ENCODE results near the gene WDR19.
"Not testable (repeated sequence)": the region's sequence is repeated elsewhere in the genome, so short reads cannot be mapped to it uniquely, and the experiment has no call there.

The WDR19 gene

DNA sequence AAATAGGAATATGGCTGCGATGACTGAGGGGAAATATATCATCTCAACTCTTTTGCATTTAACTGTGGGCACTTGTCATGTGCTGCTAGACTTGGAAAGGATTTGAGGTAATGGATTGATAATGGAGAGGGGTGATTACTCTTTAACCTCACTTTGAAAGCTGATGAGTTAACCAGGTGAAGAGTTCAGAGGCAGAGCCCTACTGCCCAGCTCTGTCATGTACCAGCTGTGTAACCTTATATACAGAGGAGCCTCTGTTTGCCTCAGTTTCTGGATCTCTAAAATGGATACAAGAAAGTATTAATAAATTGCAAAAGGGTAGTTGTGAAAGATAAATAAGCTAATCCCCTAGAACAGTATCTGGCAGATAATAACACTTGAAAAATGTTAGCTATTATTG is 51.5 kb downstream of the WDR19 start:
- DNase-seq, result no peak

DNA sequence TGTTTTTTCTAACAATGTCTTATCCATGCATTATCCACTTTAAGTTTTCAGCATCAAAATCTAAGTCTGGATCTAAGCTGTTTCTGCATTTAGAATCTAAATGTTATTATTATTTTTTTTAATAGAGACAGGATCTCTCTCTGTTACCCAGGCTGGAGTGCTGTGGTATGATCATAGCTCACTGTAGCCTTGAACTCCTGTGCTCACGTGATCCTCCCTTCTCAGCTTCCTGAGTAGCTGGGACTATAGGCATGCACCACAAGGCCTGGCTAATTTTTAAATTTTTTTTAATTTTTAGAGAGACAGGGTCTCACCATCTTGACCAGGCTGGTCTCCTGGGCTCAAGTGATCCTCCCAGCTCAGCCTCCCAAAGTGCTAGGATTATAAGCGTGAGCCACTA is 52.7 kb downstream of the WDR19 start:
- DNase-seq, result no peak

DNA sequence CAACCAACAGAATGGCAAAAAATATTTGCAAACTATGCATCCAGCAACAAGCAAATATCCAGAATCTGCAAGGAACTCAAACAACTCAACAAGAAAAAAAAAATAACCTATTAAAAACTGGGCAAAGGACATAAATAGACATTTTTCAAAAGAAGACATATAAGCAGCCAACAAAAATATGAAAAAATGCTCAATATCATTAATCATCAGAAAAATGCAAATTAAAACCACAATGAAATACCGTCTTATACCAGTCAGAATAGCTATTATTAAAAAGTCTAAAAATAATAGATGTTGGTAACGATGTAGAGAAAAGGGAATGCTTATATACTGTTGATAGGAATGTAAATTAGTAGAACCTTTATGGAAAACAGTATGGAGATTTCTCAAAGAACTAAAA is 53.4 kb downstream of the WDR19 start:
- DNase-seq, result no peak

DNA sequence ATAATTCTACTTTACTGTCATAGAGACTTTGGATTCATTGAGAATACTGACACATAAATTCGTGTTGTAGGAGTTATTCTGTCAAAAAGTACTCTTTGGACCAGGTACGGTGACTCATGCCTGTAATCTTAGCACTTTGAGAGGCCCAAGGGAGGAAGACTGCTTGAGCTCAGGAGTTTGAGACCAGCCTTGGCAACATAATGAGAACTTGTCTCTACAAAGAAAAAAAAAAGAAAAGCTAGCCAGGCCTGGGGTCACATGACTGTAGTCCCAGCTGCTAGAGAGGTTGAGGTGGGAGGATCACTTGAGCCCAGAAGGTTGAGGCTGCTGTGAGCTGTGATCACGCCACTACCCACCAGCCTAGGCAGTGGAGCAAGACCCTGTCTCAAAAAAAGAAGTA is 54.9 kb downstream of the WDR19 start:
- DNase-seq, result no peak

DNA sequence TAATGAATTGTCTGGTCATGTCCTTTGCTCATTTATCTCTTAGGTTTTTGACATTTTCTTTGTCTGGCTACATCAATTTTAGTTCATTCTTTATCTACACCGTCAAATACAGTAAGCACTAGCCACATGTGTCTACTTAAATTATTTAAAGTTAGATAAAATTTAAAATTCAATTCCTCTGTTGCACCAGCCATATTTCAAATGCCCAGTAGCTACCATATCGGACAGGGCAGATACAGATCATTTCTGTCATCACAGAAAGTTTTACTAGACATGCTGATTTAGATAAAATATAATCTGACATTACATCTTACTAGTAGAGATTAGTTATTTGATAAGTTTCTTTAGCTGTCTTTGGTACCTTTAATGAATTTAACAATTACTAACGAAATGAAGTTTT is 61.1 kb downstream of the WDR19 start:
- DNase-seq, result no peak

DNA sequence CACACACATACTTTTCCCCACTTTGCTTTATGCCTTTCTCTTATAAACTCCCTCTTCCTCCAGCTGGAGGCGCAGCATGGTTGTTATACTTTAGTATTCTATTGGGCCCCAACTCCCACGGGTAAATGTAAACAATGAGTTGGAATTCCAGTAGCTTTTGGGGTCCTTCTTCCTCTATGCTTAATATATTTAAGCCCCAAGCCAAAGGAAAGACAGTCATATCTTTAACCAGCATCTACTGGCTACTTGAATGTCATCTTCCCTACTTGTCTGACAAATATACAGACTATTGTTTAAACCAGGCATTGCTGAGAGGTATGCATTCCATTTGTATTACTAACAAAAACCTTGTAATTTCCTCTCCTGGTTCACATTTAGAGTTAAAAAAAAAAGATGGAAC is 72.9 kb downstream of the WDR19 start:
- no peak for DNase-seq

DNA sequence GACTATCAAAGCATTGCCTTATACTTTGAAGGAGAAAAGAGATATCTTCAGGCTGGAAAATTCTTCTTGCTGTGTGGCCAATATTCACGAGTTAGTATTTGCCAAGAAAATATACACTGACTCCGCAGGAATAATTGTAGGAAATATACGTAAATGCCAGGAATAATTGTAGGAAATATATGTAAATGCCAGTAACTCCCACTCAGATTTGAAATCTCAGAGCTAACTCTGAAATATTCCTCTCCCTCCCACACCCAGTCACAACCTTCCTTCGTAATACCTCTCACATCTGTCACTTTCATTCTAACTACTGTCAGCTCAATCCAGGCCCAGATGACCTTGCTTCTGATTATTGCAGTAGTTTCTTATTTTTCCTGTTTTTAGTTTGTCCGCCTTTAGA is 73.5 kb downstream of the WDR19 start:
- no peak for DNase-seq

DNA sequence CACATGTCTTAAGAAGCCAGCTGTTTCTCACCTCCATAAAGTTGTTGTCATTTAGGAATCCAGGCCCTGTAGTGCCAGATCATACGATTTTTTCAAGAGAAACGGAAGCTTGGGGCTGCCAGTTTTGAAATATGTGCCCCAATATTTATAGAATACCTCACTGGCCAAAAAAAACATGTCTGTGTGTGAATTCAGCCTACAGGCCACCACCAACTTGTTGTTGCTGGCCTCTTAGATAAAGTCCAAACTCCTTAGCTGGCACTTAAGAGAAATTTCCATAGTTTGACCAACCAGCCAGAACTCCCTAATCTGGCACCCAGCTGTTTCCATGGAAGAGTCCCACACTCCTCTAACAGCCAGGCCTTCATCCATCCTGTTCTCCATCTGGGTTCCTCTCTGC is 74.1 kb downstream of the WDR19 start:
- no peak for DNase-seq

DNA sequence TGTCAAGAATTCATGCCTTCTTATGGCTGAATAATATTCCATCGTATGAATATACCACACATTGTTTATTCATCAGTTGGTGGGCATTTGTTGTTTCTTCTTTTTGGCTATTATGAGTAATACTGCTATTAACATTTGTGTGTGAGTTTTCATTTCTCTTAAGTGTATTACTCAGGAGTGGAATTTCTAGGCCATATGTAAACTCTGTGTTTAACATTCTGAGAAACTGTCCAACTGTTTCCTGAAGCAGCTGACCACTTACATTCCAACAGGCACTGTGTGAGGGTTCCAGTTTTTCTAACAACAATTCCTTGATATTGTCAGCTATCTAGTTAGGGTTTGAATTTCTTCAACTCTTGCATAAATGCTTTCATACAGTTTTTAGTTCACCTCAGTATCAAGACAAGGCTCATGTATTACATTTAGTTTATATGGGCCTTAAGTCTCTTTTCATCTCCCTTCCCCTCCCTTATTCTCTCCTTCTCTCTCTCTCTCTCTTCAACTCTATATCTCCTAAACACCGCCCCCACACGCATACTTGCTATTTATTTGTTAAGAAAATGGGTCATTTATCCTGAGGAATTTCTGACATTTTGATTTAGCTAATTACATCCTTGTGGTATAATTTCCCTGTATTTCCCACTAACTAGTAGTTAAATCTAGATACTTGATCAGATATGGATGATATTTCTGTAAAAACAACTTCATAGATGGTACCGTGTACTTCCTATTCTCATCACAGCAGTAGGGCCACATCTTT is 77.4 kb downstream of the WDR19 start:
- DNase-seq, result no peak

DNA sequence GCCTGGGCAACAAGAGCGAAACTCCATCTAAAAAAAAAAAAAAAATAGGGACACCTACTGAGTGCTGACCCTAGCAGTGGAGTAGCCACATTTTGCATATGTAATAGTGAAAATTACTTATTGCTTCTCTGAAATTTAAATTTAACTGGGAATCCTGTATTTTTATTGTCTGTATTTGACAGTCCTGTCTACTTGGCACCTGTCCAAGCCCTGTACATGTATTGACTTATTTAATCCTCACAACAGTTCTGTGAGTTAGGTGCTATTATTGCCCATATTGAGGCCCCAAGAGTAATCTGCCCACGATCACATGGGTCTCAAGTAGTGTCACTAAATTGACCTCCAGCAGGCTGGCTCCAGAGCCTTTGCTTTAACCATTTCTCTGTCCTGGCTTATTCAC is 81.6 kb downstream of the WDR19 start:
- no peak for DNase-seq

DNA sequence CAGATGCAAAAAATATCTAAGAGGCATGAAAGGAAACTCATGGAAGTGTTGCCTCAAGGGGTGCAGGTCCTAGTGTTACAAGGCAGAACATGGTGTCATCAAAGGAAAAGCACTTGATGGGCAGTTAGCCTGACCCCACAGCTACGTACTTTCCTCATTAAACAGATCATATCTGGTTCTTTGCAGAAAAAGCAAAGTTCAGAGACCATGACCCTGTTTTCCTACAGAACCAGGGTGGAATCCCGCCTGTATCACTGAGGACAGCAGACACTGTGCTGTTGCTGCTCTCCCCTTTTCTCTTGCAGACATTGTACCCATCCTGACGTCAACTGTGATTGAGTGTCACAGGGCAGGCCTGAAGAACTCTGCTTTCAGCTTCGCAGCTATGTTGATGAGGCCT is 92.2 kb downstream of the WDR19 start:
- DNase-seq, result no peak

DNA sequence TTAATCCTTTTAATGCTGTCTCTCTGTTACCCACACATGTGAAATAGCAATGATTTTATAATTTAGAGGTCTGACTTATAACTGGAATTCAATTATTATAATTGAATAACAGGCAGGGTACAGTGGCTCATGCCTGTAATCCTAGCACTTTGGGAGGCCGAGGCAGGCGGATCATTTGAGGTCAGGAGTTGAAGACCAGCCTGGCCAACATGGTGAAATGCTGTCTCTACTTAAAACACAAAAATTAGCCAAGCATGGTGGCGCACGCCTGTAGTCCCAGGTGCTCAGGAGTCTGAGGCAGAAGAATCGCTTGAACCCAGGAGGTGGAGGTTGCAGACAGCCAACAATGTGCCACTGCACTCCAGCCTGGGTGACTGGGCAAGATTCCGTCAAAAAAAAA is 95.3 kb downstream of the WDR19 start:
- DNase-seq, result not testable (repeated sequence)

DNA sequence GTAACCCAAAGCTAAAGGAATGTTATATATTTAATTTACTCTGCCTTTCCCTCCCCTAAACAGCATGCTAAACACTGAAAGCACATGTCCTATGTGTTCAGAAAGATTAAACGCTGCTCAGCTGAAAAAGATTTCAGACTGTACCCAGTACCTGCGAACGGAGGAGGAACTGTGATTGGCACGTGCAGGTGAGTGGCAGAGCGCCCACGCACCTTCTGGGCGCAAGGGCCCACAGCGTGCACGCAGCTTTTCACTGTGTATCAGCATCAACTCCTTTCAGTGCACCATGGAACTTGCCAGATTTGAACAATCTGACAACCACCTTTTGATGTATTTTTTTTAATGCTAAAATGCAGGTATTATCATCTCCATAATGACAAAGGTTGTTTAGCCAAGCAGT is 96.1 kb downstream of the WDR19 start:
- no peak for DNase-seq

DNA sequence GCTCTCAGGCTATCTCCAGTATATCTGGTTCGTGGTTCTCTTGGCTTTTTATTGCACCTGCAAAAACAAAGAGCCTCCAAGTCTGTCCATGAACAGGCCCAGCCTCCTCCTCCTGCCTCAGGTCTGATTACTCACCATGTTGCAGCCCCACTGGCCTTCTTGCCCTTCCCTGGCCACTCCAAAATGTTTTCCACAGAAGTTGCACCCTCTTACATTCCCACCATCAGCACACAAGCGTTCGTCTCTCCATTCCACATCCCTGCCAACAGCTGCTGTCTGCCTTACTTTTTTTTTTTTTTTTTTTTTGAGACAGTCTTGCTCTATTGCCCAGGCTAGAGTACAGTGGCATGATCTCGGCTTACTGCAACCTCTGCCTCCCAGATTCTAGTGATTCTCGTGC is 97.1 kb downstream of the WDR19 start:
- no peak for DNase-seq

DNA sequence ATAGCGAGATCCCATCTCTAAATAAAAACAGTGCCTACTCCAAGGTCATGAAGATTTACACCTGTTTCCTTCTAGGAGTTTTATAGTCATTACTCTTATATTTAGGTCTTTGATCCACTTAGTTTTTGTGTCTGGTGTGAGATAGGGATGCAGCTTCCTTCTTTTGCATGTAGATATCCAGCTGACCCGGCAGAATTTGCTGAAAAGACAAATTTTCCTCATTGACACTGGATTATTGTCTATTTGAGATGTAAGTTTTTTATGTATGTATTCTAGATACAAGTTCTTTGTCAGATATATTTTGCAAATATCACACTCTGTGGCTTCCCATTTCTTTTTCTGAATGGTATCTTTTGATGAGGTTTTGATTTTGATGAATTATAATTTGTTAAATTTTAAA is 98.4 kb downstream of the WDR19 start:
- no peak for DNase-seq

DNA sequence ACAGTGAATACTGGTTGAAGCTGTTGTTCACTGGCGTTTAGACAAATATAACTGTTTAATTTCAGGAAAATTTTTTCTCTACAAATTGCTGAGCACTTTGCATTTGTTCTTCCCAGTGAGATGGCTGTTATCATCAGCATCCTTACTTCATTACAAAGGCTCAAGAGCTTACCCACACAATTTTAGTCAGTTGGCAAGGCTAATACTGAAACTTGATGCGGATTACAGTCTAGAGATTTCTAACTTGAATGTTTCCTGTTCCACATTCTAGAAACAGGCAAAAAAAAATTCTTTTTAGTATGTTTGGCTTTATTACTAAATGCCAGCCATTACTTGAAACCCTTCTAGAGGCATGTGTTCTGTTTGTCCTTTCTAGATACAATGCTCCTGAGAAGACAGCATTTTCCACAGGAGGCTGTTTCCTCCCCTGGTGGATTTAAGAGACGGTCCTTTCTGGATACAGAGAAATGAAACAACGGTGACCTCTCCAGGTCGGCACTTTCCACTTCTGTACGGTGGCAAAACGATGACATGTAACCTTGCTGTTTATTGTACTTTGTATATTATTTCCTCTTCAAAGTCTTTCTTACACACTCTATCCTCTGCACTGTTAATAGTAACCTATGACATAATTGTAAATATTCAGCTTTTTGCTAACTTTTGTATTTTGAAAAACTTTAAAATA is 102.9 kb downstream of the WDR19 start:
- DNase-seq, result no peak

DNA sequence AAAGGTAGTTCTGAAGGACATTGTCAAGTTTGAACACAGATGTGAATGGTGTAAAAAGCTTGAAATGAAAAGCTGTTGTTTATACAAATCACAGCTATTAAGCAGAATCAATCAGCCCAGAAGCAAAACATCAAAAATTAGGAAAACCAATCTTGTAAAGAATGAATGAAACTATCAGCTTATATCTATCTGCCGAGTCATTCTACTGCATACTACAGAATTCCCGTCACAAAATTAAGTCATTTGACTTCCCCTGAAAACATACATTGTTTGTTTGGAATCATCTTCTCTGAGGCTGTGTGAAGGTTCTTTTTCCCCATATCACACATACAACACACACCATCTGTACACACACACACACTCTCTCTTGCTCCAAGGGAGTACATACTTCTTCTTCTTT is 103.5 kb downstream of the WDR19 start:
- no peak for DNase-seq

DNA sequence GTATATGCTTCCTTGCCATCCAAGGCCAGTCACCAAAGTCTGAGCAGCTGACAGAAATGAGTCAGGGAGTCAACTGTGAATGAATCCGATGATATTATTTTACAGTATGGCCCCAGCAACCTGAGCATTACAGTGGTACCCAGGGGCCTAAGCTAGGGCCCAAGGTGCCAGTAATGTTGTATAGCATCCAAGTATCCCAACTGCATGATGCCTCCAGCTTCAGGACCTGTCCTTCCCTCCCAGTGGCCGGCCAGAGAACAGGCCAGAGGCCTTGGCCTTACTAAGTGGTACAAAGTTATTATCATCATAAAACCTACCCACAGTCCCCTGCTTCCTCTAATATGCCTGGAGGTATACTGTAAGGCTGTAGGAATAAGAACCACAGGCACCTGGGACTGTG is 103.9 kb downstream of the WDR19 start:
- DNase-seq, result no peak

DNA sequence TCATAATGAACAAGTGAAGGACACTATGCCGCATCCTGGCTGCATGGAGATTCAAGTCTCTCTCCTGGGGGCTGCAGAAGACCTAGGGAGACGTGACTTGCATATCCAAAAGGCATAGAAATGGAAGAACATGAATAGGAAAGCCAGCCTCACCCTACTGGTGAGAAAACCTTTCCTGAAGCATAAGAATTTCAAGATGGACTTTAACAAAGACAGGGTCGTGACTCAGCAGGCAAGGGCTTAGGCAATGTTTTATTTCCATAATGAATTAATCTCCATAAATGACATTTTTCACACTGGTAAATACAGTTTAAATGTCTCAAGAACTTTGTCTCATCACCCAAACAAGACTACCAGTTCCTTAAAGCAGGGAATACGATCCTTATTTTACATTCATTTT is 104.9 kb downstream of the WDR19 start:
- DNase-seq, result no peak

DNA sequence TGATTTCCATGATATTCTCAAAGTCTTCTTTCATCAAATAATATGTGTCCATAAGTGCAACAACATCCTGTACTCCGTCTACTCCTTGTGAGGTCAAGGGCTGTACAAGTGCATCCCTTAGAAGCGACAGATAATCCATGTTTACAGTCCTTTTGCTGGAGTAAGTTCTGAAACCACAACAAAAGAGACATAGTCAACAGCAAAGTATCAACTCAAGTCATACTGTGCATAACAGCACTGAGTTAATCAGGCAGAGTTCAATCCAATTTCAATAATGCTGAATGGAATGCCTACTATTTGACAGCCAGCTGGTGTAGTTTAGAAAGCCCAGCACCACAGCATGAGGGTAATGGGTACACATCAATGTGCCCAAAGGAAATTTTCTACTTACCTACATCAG is 109.4 kb downstream of the WDR19 start:
- DNase-seq, result no peak

DNA sequence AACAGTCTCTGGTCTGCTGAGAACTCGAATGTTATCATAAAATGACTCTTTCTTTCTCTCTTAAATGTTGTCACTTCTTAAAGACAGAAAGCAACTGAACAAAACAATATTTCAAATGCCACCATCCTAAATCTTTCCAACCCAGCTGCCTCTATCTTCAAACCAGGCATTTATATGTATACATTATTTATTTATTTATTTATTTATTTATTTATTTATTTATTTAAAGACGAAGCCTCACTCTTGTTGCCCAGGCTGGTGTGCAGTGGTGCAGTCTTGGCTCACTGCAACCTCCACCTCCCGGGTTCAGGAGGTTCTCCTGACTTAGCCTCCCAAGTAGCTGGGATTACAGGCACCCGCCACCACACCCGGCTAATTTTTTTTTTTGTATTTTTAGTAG is 110.1 kb downstream of the WDR19 start:
- not testable (repeated sequence) for DNase-seq

DNA sequence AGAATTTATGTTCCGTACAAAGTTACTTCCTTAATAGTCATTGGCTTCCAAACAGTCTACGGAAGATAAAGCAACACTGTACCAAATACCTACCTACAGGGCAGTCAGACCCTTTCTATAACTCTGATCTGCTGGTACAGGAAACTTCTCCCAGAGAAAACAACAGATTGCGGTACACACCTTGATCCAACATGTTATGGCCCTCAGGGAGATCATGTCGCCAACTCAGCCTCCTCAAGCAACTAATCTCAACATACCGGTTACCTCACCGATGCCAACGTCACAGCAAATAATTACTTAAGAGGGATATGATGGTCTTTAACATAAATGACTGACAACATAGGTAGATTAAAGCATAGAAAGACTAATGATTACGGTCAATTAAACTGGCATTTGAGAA is 113.5 kb downstream of the WDR19 start:
- no peak for DNase-seq

DNA sequence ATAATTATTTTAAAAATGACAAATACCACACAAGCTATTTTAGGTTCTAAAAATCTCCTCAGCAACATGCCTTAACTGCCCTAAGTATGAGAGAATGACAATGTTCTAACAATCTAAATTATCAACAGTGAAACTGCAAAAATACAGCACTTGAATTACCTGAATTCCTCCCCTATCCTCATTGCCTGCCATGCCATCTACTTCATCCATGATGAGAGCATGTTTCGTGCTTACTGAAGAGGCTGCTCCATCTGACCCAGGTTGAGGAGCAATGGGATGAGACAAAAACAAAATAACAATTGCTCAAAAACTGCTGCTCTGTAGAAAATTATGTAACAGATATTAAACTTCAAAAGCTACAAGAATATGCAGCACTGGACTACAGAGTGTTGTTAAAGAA is 120.6 kb downstream of the WDR19 start:
- DNase-seq, result no peak

DNA sequence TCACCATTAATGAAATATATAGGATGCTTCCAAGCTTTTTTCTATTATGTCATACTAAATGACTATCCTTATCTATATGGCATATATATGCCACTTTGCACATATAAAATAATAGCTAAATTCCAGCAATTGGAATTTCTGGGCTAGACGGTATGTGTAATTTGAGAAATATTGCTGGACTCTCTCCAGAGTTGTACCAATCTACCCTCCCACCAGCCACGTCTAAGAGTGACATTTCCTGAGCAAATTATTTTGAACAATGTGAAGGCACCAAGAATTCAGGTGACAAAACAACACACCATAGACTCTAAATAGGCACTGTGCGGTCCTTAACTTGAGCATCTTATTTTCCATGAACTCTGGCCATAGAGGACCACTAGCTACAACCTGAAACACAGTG is 121.5 kb downstream of the WDR19 start:
- no peak for DNase-seq

DNA sequence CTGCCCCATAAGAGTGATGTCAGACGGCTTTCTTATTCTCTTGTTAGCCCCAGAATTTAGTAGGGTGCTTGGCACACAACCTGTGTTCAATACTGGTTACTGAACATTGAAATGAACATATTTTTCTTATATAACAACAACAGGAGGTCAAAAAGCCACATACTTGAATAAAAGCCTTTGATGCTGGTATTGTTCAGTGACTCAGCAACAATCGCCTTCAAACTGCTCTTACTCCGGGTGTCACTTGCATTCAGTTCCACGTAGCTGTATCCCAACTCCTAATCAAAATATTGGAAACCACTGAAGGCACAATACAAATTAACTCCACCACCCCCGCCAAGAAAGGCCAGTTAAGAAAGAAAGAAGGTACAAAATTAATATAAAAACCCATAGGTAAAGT is 122.3 kb downstream of the WDR19 start:
- DNase-seq, result no peak

All from NCI-H1694 treated with DMSO at 0.1 percent for 48 hours (cell line).